Measurements from ENCODE around the gene CYB561.
A peak's percentile ranks its signal among the peaks of the same experiment; 100 is the strongest.
"Not testable (repeated sequence)": the region's sequence is repeated elsewhere in the genome, so short reads cannot be mapped to it uniquely, and the experiment has no call there.

The CYB561 gene

DNA sequence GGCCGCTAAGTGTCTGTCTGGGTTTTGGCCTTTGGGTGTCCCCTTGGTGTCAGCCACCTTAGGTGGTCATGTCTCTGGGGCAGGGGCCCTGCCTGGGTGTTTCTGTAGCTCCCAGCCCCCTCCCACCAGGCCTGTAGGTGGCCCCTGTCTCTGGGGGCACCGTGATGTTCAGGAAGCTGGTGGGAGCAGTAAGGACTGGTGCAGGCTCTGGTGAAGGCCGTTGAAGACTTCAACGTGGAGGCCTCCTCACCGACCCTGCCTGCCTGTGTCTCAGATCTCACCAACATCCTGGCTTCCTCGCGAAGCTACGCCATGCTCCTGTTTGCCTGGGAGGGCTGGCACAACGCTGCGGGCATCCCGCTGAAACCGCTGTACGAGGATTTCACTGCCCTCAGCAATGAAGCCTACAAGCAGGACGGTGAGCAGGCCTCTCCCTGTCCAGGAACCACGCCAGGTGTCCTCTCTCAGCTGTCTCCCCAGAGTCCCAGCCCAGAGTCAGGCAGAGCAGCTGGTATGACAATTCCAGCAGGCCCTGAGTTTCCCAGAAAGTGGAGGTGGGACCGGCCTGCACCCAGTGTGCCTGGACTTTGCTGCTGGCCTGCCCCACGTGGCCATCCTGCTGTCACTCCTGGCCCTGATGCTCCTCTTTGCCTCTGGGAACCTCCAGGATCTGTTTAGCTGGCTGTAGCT, 33.5 kb upstream of the CYB561 start:
- no peak for DNase-seq (ENCODE audit: low read depth in 2 of 2)

DNA sequence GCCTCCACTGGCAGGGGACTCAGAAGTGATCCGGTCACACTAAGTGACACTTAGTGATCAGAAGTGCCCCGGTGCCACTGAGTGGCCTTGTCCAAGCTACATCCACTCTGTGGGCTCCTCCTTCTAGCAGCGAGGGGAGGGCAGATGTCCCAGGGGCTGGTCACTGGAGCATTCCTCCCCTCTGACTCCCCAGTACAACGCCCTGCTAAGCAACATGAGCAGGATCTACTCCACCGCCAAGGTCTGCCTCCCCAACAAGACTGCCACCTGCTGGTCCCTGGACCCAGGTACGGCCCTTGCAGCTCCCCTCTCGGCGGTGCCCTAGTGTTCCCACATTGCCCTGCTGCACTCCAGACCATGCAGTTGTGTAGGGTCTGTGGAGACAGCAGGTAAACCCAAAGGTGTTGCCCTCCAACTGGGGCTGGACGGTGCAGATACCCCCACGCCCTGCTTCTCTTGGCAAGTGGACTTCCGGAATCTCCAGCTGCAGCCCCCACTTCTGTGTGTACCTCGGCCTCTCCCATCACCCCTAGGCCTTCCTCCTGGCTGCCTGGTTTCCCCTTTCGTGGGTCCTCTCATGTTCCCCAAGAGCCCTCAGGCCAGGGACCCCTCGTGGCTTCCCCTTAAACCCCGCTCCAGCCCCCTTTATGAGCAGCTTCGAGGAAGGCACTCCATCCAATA, 32.8 kb upstream of the CYB561 start:
- DNase-seq (ENCODE audit: low read depth in 2 of 2) = peak; percentile 49 to 60

- DNase-seq (ENCODE audit: low read depth in 2 of 2) = no peak
Measured at GRCh38 chr17:63477480-63478440, 31.7 kb upstream of the CYB561 start.

GRCh38 chr17:63476854-63477479, 30.9 kb upstream of the CYB561 start, which contains the start of gene ACE:
TSS of gene ACE (plus strand) at chr17:63477061. CDS start at chr17:63477095, 34 bp downstream.
- DNase-seq (ENCODE audit: low read depth in 2 of 2) = no peak

DNA sequence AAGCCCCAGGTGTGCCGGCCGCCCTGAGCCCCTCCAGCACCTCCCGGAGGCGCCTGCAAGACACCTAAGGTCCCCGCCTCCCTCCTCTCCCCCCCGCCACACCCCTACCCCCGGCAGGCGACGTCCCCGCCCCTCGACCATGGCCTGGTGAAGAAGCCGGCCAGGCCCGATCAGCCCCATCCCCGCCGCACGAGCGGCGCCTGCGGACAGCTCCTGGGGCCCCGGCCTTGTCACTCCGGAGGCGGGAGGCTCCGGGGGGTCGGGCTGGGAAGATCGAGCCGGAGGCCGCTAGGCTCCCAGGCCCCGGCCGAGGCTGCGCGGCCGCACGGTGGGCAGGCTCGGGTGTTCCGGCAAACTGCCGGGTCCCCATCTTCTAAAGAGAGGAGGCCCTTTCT, 30.4 kb upstream of the CYB561 start:
- DNase-seq (ENCODE audit: low read depth in 2 of 2) = no peak

DNA sequence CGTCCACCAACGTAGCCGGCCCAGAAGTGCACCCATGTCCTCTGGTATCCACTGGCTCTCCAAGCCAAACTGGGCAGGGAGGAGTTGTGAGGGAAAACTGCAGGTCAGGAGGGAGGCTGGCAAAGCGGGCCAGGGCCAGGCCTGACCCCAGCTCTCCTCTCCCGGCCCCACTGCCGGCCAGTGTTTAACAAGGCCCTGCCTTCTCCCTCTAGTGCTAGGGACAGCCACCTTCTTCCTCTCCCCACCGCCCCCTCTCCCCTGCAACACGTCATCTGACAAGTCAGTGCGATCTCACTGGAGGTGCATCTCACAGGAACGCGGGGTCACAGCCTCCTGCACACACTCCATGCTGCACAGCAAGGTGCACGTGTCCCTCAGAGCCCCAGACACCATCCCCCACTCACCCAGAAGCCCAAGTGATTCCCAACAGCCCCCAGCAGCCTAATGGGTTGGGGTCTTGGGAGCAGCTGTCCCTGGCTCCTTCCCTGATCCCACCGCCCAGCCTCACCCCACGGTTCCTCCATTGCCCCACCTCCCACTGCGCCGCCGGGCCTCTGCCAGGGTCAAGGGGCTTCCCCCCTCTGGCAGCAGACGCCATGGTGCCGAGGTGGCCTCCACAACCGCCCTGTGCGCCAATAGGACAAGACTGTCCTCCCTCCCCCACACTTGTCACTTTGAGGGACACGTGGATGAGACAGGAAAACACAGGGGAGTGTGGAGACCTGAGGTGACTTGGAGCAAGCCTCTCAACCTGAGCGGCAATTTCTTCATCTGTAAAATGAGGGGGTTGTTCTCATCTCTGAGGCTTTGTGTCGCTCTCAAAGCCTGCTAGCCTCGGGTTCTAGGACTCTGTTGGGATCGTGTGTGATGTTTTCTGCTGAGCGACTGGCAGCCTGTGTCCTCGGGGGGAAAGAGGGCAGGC, 29.6 kb upstream of the CYB561 start:
- no peak for DNase-seq (ENCODE audit: low read depth in 2 of 2)

GRCh38 chr17:63474586-63475460, 28.7 kb upstream of the CYB561 start:
- DNase-seq (ENCODE audit: low read depth in 2 of 2) = no peak

DNA sequence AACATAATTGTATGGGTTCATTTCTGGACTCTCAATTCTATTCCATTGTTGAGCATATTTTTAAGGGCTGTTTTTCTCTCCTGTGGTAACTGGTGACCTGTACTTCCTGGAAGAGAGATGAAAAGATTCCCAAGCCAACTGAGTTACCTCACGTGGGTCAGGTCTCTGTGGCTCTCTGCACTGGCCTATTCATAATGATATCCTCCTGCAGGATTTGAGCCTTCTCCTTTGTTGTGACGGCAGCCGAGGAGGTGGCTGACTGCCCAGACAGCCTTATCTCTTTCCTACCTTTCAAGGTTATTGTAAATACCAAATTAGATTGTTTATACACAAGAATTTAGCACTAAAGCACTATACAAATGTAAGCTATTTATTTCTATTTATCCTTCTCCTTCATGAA, 28.1 kb upstream of the CYB561 start:
- DNase-seq (ENCODE audit: low read depth in 2 of 2) = no peak

GRCh38 chr17:63468099-63468498, 22.0 kb upstream of the CYB561 start:
- not testable (repeated sequence) for DNase-seq (ENCODE audit: low read depth in 2 of 2)

GRCh38 chr17:63464691-63465236, 18.7 kb upstream of the CYB561 start:
- DNase-seq (ENCODE audit: low read depth in 2 of 2) = no peak

DNA sequence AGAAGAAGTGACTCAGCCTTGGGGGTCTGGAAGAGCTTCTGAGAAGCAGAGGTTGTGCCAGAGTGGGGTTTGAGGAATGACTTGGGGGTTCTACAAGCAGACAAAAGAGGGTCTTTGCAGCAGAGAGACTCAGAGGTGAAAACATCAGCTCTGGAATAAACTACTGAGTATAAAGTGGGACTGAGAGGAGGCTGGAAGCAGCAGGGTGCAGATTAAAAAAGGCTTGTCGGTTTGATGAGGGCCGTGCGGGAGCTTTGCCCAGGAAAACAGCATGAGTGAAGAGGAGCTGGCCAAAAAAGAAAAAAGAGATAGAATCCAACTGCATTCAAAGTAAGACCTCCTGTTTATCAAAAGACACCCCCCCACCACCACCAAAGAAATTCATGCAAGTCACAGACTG, 17.7 kb upstream of the CYB561 start:
- no peak for DNase-seq (ENCODE audit: low read depth in 2 of 2)

DNA sequence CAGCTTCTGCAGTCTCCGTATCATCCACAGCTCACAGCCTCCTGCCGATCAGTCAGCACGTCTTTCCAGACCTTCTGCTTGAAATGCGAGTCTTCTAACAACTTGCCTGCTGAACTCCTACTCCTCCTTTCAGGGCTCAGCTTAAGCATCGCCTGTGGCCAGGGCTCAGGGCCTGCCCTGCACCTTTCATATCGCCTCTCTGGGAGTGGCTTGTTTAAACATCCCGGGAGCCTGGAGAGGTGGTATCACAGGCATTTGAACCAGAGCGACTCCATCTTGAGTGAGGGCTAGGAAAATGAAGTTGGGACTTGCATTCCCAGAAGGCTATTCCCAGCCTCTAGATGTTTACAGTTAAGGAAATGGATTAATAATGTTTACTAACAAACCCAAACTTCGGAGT, 13.9 kb upstream of the CYB561 start:
- no peak for DNase-seq (ENCODE audit: low read depth in 2 of 2)

DNA sequence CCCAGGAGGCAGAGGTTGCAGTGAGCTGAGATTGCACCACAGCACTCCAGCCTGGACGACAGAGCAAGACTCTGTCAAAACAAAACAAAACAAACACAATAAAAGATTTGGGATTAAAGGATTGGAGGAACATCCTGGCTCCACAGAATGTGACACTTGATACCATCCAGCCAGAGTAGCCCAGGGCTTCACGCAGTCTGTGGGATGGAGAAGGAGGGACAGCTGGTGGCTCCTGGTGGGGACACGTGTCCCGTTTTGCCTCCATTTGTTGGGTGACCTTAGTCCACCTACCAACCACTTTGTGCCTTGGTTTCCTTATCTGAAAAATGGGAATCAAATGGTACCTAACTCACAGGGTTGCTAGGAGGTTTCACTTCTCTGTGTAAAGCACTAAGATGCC, 12.4 kb upstream of the CYB561 start:
- no peak for DNase-seq (ENCODE audit: low read depth in 2 of 2)

DNA sequence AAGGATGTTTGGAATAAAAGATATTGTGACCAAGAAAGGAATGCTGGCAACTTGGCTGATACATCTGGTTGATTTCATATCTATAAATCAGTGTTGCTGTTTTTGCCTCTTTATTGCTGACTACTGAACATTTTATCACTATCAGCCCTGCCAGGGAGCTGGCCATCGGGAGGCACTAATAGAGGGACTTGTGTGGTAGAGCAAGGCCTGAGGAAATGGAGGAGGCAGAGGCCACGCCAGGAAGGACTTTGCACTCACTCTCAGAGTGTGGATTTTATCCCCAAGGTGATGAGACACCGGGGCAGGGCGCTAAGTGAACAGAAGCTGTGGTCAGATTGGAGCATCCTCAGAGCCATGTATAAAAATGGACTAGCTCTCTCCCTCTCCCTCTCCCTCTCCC, 9.3 kb upstream of the CYB561 start:
- DNase-seq (ENCODE audit: low read depth in 2 of 2) = no peak

DNA sequence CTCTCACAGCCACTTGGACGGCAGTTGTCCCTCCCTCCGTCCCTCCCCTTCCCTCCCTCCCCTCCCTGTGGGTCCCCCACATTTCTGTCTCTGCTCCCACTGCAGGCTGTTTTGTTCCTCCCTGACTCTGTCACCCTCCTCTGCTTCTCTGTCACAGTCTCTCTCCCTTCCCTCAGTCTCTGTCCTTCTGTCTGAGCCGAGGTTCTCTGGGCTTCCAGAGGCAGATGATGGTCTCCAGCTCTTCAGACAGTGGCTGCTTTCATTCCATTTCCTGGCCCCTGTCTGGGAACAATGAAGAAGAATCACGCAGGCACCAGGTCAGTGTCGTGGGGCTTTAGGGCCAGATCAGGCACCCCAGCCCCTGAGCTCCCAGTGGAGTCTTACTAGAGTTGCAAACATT, 8.8 kb upstream of the CYB561 start:
- no peak for DNase-seq (ENCODE audit: low read depth in 2 of 2)

- not testable (repeated sequence) for DNase-seq (ENCODE audit: low read depth in 2 of 2)
Measured at GRCh38 chr17:63454357-63454756, 8.3 kb upstream of the CYB561 start.

DNA sequence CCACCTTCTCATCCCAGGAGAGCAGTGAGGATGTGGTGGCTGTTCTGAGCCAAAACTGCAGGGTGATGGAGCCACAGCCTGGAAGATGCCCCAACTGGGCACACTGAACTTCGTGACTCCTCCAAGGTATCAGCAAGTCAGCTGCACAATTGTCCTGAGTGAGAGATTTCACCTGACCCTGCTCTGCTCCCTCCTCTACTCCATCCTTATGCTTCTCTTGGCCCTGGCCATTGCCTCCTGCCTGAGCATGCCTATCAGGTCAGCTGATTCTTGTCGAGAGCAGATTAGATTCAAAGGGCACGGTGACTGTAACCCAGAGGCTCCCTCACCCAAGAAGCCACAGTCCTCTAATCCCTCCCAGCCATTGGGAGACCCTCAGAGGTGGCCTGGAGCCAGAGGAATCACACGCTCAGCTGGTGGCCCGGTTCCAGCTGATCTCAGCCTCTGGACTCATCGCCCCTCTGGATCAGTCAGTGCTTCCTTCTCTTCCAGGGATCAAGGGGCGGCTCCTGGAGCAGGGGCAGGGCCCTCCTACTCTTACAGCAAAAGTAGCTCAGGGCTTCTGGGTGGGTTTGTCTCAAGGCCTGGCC, 7.0 kb upstream of the CYB561 start:
- no peak for DNase-seq (ENCODE audit: low read depth in 2 of 2)

GRCh38 chr17:63452046-63452961, 6.2 kb upstream of the CYB561 start:
- no peak for DNase-seq (ENCODE audit: low read depth in 2 of 2)

All from stimulated activated CD4-positive, alpha-beta T cell treated with anti-CD3 and anti-CD28 coated beads, Interleukin-1b, Interleukin-23, amount 100 ng/mL, for 1 hour (primary cell).